Measurements from ENCODE around the gene CCN2. TPM values are rescaled to one million over a fixed set of nuclear protein-coding genes. Genes with fewer than 3 reads are reported as not detected.

Gene CCN2
- total RNA-seq, 1 donor from 2014 or later: 118 TPM

GRCh38 chr6:131966443-131966842 is 15.3 kb upstream of the CCN2 start:
- Histone ChIP-seq H3K36me3 (no peaks in the 10 kb centered on the region), H3K27ac (no peak overlapping the region), H3K9me3 (no peaks in the 10 kb centered on the region), H3K4me1 (no peaks in the 10 kb centered on the region), H3K4me3 (no peak overlapping the region), H3K27me3 (no peaks in the 10 kb centered on the region)
- intact Hi-C loops (cut with DNase I): no loop called here
- no peak for TF ChIP-seq CTCF (IDR thresholded peaks at IDR 0.05)
- TF ChIP-seq POLR2A (IDR thresholded peaks at IDR 0.05): no peak
- no peak for TF ChIP-seq POLR2AphosphoS5 (IDR thresholded peaks at IDR 0.05; ENCODE audit: insufficient read depth in 1 of 2, low read depth in 1 of 2)
- no peak for DNase-seq (ENCODE audit: extremely low spot score in 2 of 2)

GRCh38 chr6:131963063-131963462 is 11.9 kb upstream of the CCN2 start:
- Histone ChIP-seq H3K27me3 (no peaks in the 10 kb centered on the region), H3K36me3 (no peaks in the 10 kb centered on the region), H3K9me3 (no peaks in the 10 kb centered on the region), H3K4me3 (no peak overlapping the region), H3K4me1 (no peaks in the 10 kb centered on the region), H3K27ac (no peak overlapping the region)
- no peak for DNase-seq (ENCODE audit: extremely low spot score in 2 of 2)
- no peak for TF ChIP-seq POLR2A (IDR thresholded peaks at IDR 0.05)
- intact Hi-C loops (cut with DNase I): no loop called here

GRCh38 chr6:131960371-131961133 is 9.4 kb upstream of the CCN2 start:
- H3K27me3 ChIP-seq: no peaks in the 10 kb centered on the region
- H3K36me3 ChIP-seq: no peaks in the 10 kb centered on the region
- TF ChIP-seq POLR2A (IDR thresholded peaks at IDR 0.05) (no peak), POLR2AphosphoS5 (IDR thresholded peaks at IDR 0.05; ENCODE audit: insufficient read depth in 1 of 2, low read depth in 1 of 2) (no peak), CTCF (IDR thresholded peaks at IDR 0.05) (no peak)
- H3K4me1 ChIP-seq: no peaks in the 10 kb centered on the region
- DNase-seq (ENCODE audit: extremely low spot score in 2 of 2): no peak
- intact Hi-C loops (cut with DNase I): no loop called here
- H3K4me3 ChIP-seq: no peak overlapping the region
- no peak overlapping the region for H3K27ac ChIP-seq
- H3K9me3 ChIP-seq: no peaks in the 10 kb centered on the region

- Histone ChIP-seq H3K9me3 (no peaks in the 10 kb centered on the region), H3K27ac (no peak overlapping the region), H3K4me1 (peaks cover 7% of the 10 kb centered on the region), H3K4me3 (no peak overlapping the region), H3K27me3 (no peaks in the 10 kb centered on the region), H3K36me3 (no peaks in the 10 kb centered on the region)
- intact Hi-C loops (cut with DNase I): loop anchor here (10.0 kb wide), 1 partner anchor 856 kb away; the partner anchor contains the start of gene RPS12
- no peak for DNase-seq (ENCODE audit: extremely low spot score in 2 of 2)
- TF ChIP-seq CTCF (IDR thresholded peaks at IDR 0.05) (no peak), POLR2AphosphoS5 (IDR thresholded peaks at IDR 0.05; ENCODE audit: insufficient read depth in 1 of 2, low read depth in 1 of 2) (no peak)
Measured at GRCh38 chr6:131958542-131959470, 7.6 kb upstream of the CCN2 start.

- no peak for TF ChIP-seq POLR2AphosphoS5 (IDR thresholded peaks at IDR 0.05; ENCODE audit: insufficient read depth in 1 of 2, low read depth in 1 of 2)
- TF ChIP-seq CTCF (IDR thresholded peaks at IDR 0.05): no peak
- no peak for TF ChIP-seq POLR2A (IDR thresholded peaks at IDR 0.05)
- Histone ChIP-seq H3K4me1 (peaks cover 7% of the 10 kb centered on the region), H3K27ac (no peak overlapping the region), H3K9me3 (no peaks in the 10 kb centered on the region), H3K27me3 (no peaks in the 10 kb centered on the region), H3K36me3 (no peaks in the 10 kb centered on the region), H3K4me3 (no peak overlapping the region)
- DNase-seq (ENCODE audit: extremely low spot score in 2 of 2): no peak
- intact Hi-C loops (cut with DNase I): loop anchor here (10.0 kb wide), 1 partner anchor 857 kb away; the partner anchor contains the start of gene RPS12
Measured at GRCh38 chr6:131958095-131958494, 6.9 kb upstream of the CCN2 start.

Data from vagina (tissue), 2 donors.